KMS-11 (cell line): ENCODE measurements around the gene PRKACB.
"Not testable (repeated sequence)": the region's sequence is repeated elsewhere in the genome, so short reads cannot be mapped to it uniquely, and the experiment has no call there.

Source experiments
- H2AFZ ChIP-seq: fragments of 200-600 bp; sonication (generic); 2 replicates; pipeline ENCODE4 v1.6.1; 2016; ENCODE audit warnings: antibody characterized with exemption, mixed run types, low read depth
- H3K27ac ChIP-seq: fragments of 200-600 bp; sonication (generic); 2 replicates; pipeline ENCODE4 v1.6.1; 2016; ENCODE audit warnings: mild to moderate bottlenecking, mixed run types
- H3K27me3 ChIP-seq: fragments of 200-600 bp; sonication (generic); 2 replicates; pipeline ENCODE4 v1.6.1; 2017; ENCODE audit warnings: mild to moderate bottlenecking, low read depth, mixed run types, moderate library complexity; ENCODE audit not compliant: insufficient read depth
- H3K36me3 ChIP-seq: fragments of 200-600 bp; sonication (generic); 2 replicates; pipeline ENCODE4 v1.6.1; 2017; ENCODE audit warnings: mild to moderate bottlenecking, mixed run types; ENCODE audit not compliant: insufficient read depth
- H3K4me1 ChIP-seq: fragments of 200-600 bp; sonication (generic); 2 replicates; pipeline ENCODE4 v1.6.1; 2016; ENCODE audit warnings: mild to moderate bottlenecking, low read depth, mixed run types; ENCODE audit not compliant: poor library complexity, severe bottlenecking
- H3K4me2 ChIP-seq: fragments of 200-600 bp; sonication (generic); 2 replicates; pipeline ENCODE4 v1.7.0; 2016; ENCODE audit warnings: mild to moderate bottlenecking, mixed run types
- H3K4me3 ChIP-seq: fragments of 200-600 bp; sonication (generic); IDR thresholded peaks from 2 replicates; pipeline ENCODE4 v1.6.1; 2017; ENCODE audit warnings: low read depth, low read length, mixed read lengths; ENCODE audit not compliant: insufficient read depth
- H3K79me2 ChIP-seq: fragments of 200-600 bp; sonication (generic); 2 replicates; pipeline ENCODE4 v1.6.1; 2016; ENCODE audit warnings: low read depth, mixed run types; ENCODE audit not compliant: insufficient read depth
- H3K9ac ChIP-seq: fragments of 200-600 bp; sonication (generic); 2 replicates; pipeline ENCODE4 v1.6.1; 2016; ENCODE audit warnings: mild to moderate bottlenecking, mixed run types
- H4K20me1 ChIP-seq: fragments of 200-600 bp; sonication (generic); 2 replicates; pipeline ENCODE4 v1.6.1; 2016; ENCODE audit warnings: mild to moderate bottlenecking, mixed run types; ENCODE audit not compliant: insufficient read depth
- CTCF ChIP-seq: fragments of 200-600 bp; sonication (generic); conservative IDR thresholded peaks from 2 replicates; pipeline ENCODE4 v1.6.1; 2017; ENCODE audit warnings: low read depth, mild to moderate bottlenecking, antibody characterized with exemption, low read length, moderate library complexity, mixed read lengths

The PRKACB gene

GRCh38 chr1:84286071-84286470 lies 142.0 kb downstream of the PRKACB start:
- Histone ChIP-seq H3K4me2 (no peak overlapping the region), H4K20me1 (no peaks in the 10 kb centered on the region), H3K27me3 (no peaks in the 10 kb centered on the region), H3K27ac (no peak overlapping the region), H3K4me1 (no peaks in the 10 kb centered on the region), H3K79me2 (no peaks in the 10 kb centered on the region), H2AFZ (no peak overlapping the region), H3K4me3 (no peak overlapping the region), H3K36me3 (no peaks in the 10 kb centered on the region), H3K9ac (no peak overlapping the region)
- TF ChIP-seq CTCF = no peak

- not testable (repeated sequence) for H3K36me3 ChIP-seq, H3K4me2 ChIP-seq, H3K27ac ChIP-seq, H3K79me2 ChIP-seq, H3K4me3 ChIP-seq, H4K20me1 ChIP-seq, H3K27me3 ChIP-seq, H3K9ac ChIP-seq, H3K4me1 ChIP-seq, H2AFZ ChIP-seq
Observed at GRCh38 chr1:84287389-84287788, 143.3 kb downstream of the PRKACB start.
